SJSA1 (cell line): ENCODE results near the gene LNPEP. TPM values are rescaled to one million over a fixed set of nuclear protein-coding genes. Genes with fewer than 3 reads are reported as not detected.
A peak's percentile ranks its signal among the peaks of the same experiment; 100 is the strongest.

Source experiments
- DNase-seq, 2 experiments: peaks; one replicate each; pipeline ENCODE4 v3.0.0-alpha.2; 2015 to 2020; ENCODE audit warnings: low spot score in 2 of 2, low read depth in 1 of 2
- H3K27ac ChIP-seq: fragments of 250-450 bp; sonication (Bioruptor Pico); 2 replicates; pipeline ENCODE4 v1.5.1; 2020; ENCODE audit warnings: mild to moderate bottlenecking, moderate library complexity
- H3K27me3 ChIP-seq: fragments of 250-450 bp; sonication (Bioruptor Pico); replicated peaks from 2 replicates; pipeline ENCODE4 v1.5.1; 2020; ENCODE audit warnings: mild to moderate bottlenecking, moderate library complexity
- H3K36me3 ChIP-seq: fragments of 250-450 bp; sonication (Bioruptor Pico); 2 replicates; pipeline ENCODE4 v1.5.1; 2020; ENCODE audit warnings: mild to moderate bottlenecking
- H3K4me1 ChIP-seq: fragments of 250-450 bp; sonication (Bioruptor Pico); replicated peaks from 2 replicates; pipeline ENCODE4 v1.6.1; 2021; ENCODE audit warnings: mild to moderate bottlenecking
- H3K4me3 ChIP-seq: fragments of 250-450 bp; sonication (Bioruptor Pico); 2 replicates; pipeline ENCODE4 v1.5.1; 2020; ENCODE audit warnings: mild to moderate bottlenecking
- H3K9me3 ChIP-seq: fragments of 250-450 bp; sonication (Bioruptor Pico); replicated peaks from 2 replicates; pipeline ENCODE4 v1.5.1; 2020; ENCODE audit warnings: mild to moderate bottlenecking
- total RNA-seq: library from RNA; depleted of rRNA; stranded (reverse); fragments of >200 nt; shearing (Covaris generic); gene quantifications from 2 replicates; pipeline ENCODE4 v1.2.3, GENCODE V29; 2014

The LNPEP gene
- total RNA-seq, 1 experiment from 2014 or later, result 23.7 TPM

DNA sequence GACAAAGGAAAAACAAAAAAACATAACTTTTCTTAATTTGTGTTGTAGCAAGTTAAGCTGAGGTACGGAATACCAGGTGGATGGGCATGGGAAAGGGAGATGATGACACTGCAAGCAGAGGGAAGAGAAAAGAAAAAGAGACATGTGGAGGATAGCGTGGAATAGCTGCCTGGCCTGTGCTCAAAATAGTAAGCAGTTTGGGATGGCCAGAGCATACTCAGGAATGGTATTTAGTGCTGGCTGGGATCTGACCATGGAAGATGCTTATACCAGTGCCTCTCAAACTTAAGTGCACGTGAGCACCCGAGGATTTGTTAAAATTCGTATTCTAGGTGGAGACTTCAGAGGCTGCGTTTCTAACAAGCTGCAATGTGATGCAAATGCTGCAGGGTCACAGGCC, 41.3 kb downstream of the LNPEP start:
- no peaks in the 10 kb centered on the region for H3K27me3 ChIP-seq
- no peak overlapping the region for H3K27ac ChIP-seq
- no peaks in the 10 kb centered on the region for H3K9me3 ChIP-seq
- peaks cover 17% of the 10 kb centered on the region for H3K4me1 ChIP-seq
- H3K36me3 ChIP-seq, result no peaks in the 10 kb centered on the region
- no peak for DNase-seq
- H3K4me3 ChIP-seq, result no peak overlapping the region

DNA sequence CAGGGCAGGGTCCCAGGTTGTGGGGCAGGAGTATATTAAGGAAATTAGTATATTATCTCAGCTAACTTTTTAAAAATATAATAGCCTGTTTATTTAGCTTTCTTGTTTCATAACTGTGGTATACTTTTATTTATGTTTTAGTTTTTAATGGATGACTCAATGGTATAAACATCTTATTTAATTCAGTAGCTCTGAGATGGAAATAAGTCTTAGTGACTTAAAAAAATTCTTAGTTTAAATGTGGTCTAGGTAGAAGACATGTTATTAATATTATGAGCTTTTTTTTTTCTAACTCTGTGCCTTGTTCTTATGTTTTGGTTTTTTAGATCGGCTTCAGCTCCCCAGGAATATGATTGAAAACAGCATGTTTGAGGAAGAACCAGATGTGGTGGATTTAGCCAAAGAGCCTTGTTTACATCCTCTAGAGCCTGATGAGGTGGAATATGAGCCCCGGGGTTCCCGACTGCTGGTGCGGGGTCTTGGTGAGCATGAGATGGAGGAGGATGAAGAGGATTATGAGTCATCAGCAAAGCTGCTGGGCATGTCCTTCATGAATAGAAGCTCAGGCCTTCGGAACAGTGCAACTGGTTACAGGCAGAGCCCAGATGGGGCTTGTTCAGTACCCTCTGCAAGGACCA, 43.1 kb downstream of the LNPEP start:
- H3K27ac ChIP-seq, result no peak overlapping the region
- H3K27me3 ChIP-seq, result no peaks in the 10 kb centered on the region
- H3K4me3 ChIP-seq, result no peak overlapping the region
- no peaks in the 10 kb centered on the region for H3K36me3 ChIP-seq
- H3K9me3 ChIP-seq, result no peaks in the 10 kb centered on the region
- peak; percentile 50 to 60 for DNase-seq
- peaks cover 17% of the 10 kb centered on the region for H3K4me1 ChIP-seq

DNA sequence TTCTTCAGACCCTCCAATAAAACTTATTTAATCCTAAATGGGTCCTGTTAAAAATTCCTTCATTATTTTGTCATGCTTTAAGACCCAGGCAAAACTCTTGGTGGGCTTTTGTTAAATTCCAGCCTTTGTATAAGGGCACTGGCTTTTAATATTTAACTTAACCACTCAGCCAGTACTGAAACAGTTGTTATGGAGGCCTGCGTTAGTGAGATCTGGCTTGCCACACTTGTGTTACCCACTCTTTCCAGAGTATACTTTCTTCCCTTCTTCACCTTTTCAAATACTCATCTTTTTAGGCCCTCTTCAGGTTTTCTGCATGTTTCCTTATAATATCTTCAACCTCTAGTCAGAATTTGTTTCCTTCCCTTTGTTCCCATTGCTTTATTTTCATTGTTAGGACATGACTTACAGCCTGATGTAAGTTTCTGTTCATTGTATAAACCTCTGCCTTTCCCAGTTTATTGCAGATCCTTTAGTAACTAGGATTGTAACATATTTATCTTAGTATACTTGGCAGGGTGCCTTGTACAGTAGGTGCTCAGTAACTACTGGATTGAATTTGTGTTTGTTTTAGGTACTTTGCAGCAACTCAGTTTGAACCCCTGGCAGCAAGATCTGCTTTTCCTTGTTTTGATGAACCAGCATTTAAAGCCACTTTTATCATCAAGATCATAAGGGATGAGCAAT, 48.8 kb downstream of the LNPEP start:
- no peak for DNase-seq
- H3K9me3 ChIP-seq, result no peaks in the 10 kb centered on the region
- no peak overlapping the region for H3K4me3 ChIP-seq
- H3K27ac ChIP-seq, result 0 out of 2 replicates have a peak overlapping the region, but pooled peaks have one; percentile 1
- peaks cover 4% of the 10 kb centered on the region for H3K36me3 ChIP-seq
- no peaks in the 10 kb centered on the region for H3K27me3 ChIP-seq
- H3K4me1 ChIP-seq, result peaks cover 5% of the 10 kb centered on the region

DNA sequence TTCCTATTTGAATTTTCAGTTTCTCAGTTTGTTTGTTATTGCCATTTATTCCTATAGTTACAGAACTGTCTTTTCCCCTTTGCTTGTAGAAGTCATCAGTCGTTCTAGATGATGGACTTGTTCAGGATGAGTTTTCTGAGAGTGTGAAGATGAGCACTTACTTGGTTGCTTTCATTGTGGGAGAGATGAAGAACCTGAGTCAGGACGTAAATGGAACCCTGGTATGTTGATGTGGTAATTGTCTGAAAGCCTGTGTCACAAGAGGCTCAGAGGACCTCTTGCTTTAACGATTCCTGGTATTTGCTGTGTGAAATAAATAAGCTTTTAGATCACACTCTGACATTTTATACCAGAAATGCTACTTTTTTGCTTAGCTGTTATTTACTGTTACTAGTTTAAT, 50.6 kb downstream of the LNPEP start:
- H3K9me3 ChIP-seq, result no peaks in the 10 kb centered on the region
- peaks cover 12% of the 10 kb centered on the region for H3K36me3 ChIP-seq
- H3K4me1 ChIP-seq, result no peaks in the 10 kb centered on the region
- H3K27ac ChIP-seq, result no peak overlapping the region
- DNase-seq, result no peak
- H3K27me3 ChIP-seq, result no peaks in the 10 kb centered on the region
- H3K4me3 ChIP-seq, result no peak overlapping the region

DNA sequence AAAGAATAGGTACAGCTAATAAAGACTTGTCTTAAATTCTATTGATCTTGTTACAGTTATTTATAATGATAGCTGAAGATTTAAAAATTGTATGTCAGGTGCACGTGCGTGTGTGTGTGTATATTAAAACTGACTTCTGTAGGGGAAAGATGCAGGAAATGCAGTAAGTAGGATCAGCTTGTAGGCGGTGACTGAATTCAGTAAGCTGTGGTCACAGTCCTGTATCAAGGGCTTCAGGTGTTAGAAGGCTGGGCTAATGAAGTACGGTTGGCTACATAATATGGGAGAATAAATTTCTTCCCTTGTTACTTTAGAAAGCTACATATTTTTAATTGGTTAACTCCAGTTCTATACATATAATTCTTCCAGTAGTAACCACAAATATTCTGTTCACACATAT, 54.2 kb downstream of the LNPEP start:
- Histone ChIP-seq H3K4me3 (no peak overlapping the region), H3K27me3 (no peaks in the 10 kb centered on the region), H3K27ac (no peak overlapping the region), H3K36me3 (peaks cover 12% of the 10 kb centered on the region), H3K4me1 (no peaks in the 10 kb centered on the region), H3K9me3 (no peaks in the 10 kb centered on the region)
- DNase-seq, result no peak

DNA sequence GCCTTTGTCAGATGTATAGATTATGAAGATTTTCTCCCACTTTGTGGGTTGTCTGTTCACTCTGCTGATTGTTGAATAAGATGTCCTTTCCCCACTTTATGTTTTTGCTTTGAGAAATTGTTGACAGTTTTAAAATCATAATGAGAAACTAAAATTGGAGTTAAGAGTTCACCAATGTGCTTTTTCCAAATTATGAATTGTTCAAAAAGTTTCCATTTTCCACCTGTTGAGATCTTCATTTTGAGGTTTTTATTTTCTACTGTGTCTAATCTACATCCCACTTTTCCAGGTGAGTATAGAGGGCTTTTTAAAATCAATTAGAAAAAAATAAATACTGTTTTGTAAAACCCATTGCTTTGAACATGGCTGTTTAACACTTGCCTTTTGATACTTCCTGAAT, 55.8 kb downstream of the LNPEP start:
- no peaks in the 10 kb centered on the region for H3K4me1 ChIP-seq
- no peaks in the 10 kb centered on the region for H3K27me3 ChIP-seq
- H3K27ac ChIP-seq, result no peak overlapping the region
- no peak for DNase-seq
- H3K9me3 ChIP-seq, result no peaks in the 10 kb centered on the region
- no peak overlapping the region for H3K4me3 ChIP-seq
- peaks cover 8% of the 10 kb centered on the region for H3K36me3 ChIP-seq

DNA sequence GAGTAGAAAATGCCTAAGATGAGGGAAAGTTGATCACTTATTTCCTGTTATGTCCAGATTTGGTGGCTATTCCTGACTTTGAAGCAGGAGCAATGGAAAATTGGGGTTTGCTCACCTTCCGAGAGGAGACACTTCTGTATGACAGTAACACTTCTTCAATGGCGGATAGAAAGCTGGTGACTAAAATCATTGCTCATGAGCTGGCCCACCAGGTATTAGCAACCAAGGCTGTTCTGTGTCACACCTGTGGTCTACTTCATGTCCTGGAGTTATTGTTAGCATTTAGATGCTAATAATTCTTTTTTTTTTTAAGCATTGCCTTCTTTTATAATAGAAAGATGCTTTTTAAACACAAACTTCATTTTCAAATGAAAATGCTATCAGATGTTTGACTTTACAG, 57.9 kb downstream of the LNPEP start:
- H3K9me3 ChIP-seq, result no peaks in the 10 kb centered on the region
- no peaks in the 10 kb centered on the region for H3K4me1 ChIP-seq
- DNase-seq, result no peak
- no peak overlapping the region for H3K27ac ChIP-seq
- no peak overlapping the region for H3K4me3 ChIP-seq
- H3K36me3 ChIP-seq, result peaks cover 13% of the 10 kb centered on the region
- H3K27me3 ChIP-seq, result no peaks in the 10 kb centered on the region

DNA sequence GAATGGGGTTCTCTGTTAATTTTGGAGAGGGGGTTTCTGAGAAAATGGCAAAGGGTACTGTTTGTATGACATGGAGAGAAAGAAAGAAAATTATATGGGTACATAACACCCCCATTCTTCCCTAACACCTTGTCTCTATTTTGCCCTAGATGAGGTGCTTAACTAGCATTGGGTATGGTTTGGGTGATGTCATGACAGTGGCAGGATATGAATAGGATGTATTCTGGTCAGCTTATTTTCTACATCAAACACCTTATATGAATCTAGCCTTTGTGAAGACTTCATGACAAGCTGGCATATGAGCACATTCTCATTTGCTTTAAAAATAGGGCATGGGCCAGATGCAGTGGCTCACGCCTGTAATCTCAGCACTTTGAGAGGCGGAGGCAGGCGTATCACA, 58.6 kb downstream of the LNPEP start:
- Histone ChIP-seq H3K4me1 (no peaks in the 10 kb centered on the region), H3K4me3 (no peak overlapping the region), H3K9me3 (no peaks in the 10 kb centered on the region), H3K36me3 (peaks cover 16% of the 10 kb centered on the region), H3K27ac (no peak overlapping the region), H3K27me3 (no peaks in the 10 kb centered on the region)
- DNase-seq, result no peak

DNA sequence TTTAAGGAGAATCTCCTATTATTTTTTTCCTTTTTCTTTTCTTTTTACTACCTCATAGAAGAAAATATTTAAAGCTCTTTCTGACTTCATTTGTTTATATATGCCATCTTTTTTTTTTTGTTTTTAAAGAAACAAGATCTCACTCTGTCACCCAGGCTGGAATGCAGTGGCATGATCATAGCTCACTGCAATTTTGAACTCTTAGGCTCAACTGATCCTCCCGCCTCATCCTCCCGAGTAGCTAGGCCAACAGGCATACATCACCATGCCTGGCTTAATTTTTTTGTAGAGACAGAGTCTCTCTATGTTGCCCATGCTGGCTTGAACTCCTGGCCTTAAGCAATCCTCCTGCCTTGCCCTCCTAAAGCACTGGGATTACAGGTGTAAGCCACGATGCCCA, 59.5 kb downstream of the LNPEP start:
- Histone ChIP-seq H3K4me1 (no peaks in the 10 kb centered on the region), H3K36me3 (peaks cover 12% of the 10 kb centered on the region), H3K27me3 (no peaks in the 10 kb centered on the region), H3K4me3 (no peak overlapping the region), H3K9me3 (no peaks in the 10 kb centered on the region), H3K27ac (no peak overlapping the region)
- no peak for DNase-seq

DNA sequence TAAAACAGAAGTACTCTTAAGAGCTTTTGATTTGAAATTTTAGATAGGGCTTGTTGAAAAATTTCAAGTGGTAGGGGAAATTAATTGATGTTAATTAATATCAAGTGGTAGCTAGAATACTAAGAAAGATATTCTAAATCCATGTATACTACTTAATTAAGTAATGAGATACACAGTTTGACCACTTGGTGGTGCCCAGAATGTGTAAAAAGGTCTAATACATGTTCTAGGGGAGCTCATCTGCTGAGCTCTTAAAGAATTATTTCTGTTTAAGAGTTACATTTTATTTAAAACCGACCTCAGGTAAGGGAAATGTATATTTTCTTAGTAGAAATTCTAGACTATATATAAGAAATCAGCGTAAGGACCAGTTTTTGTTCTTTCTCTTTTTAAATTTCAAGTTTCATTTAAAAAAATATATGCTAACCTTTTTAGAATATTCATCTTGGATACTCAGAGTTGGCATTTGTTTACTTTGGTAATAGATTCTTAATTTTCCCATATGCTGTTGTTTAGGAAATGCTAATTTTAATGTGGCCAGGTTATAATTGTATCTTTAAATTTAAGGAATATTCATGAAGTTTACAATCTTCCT, 61.5 kb downstream of the LNPEP start:
- H3K9me3 ChIP-seq, result no peaks in the 10 kb centered on the region
- peak in 1 of 2 experiments; percentile 38 for DNase-seq
- H3K27me3 ChIP-seq, result no peaks in the 10 kb centered on the region
- no peaks in the 10 kb centered on the region for H3K4me1 ChIP-seq
- no peak overlapping the region for H3K4me3 ChIP-seq
- H3K36me3 ChIP-seq, result peaks cover 8% of the 10 kb centered on the region
- no peak overlapping the region for H3K27ac ChIP-seq

DNA sequence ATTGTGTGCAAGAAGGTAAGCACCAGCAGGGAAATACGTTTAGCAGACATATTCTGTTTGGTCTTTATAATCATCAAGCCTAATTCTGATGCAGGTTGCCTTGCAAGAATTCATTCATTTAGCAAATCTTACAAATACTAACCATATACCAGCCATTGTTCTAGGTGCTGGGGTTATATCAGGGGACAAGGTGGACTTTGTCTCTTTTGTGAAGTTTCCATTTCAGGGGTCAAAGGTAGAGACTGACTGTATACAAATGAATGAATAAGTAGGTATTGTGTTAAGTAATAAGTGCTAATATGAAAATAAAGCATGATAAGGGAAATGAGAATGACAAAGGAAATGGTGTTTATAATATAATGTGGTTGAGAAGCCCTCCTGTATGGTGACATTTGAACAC, 64.0 kb downstream of the LNPEP start:
- Histone ChIP-seq H3K9me3 (no peaks in the 10 kb centered on the region), H3K4me3 (no peak overlapping the region), H3K27ac (no peak overlapping the region), H3K4me1 (peaks cover 10% of the 10 kb centered on the region; the same call in 1 of the 2 replicates), H3K27me3 (no peaks in the 10 kb centered on the region), H3K36me3 (peaks cover 8% of the 10 kb centered on the region)
- DNase-seq, result no peak

DNA sequence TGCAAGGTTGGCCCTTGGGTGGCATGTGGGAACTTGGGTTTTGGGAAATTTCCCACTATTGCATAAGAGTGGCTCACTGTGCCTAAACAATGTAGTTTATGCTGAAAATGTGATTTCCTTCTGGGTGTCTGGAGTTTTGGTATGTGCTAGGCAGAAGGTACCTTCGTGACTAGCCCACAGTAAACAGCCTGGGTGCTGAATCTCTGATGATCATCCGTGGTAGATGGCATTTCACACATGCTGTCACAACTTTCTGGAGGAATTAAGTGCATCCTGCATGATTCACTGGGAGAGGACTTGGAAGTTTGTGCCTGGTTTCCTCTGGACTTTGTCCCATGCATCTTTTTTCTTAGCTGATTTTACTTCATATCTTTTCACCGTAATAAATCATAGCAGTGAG, 64.5 kb downstream of the LNPEP start:
- Histone ChIP-seq H3K27me3 (no peaks in the 10 kb centered on the region), H3K9me3 (no peaks in the 10 kb centered on the region), H3K27ac (no peak overlapping the region), H3K4me1 (peaks cover 10% of the 10 kb centered on the region; the same call in 1 of the 2 replicates), H3K4me3 (no peak overlapping the region), H3K36me3 (peaks cover 8% of the 10 kb centered on the region)
- no peak for DNase-seq

DNA sequence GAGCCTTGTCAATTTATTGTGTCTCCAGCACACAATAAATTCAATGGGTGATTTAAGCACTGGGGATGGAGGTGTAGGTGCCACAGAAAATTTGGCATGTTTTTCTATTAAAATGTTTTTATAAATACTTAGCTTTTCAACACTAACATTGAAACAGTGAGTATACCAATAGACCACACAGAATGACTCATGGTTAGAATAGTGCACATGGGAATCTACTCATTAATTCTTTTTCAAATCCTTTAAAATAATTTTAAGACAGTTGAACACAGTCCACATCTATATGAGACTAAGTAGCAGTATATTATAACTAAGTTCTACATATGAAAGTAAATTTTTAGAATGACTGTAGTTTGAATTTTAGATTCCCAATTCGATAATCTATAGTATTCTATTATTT, 67.1 kb downstream of the LNPEP start:
- peaks cover 8% of the 10 kb centered on the region for H3K36me3 ChIP-seq
- peaks cover 10% of the 10 kb centered on the region; the same call in 1 of the 2 replicates for H3K4me1 ChIP-seq
- H3K9me3 ChIP-seq, result no peaks in the 10 kb centered on the region
- H3K4me3 ChIP-seq, result no peak overlapping the region
- DNase-seq, result no peak
- no peaks in the 10 kb centered on the region for H3K27me3 ChIP-seq
- no peak overlapping the region for H3K27ac ChIP-seq

DNA sequence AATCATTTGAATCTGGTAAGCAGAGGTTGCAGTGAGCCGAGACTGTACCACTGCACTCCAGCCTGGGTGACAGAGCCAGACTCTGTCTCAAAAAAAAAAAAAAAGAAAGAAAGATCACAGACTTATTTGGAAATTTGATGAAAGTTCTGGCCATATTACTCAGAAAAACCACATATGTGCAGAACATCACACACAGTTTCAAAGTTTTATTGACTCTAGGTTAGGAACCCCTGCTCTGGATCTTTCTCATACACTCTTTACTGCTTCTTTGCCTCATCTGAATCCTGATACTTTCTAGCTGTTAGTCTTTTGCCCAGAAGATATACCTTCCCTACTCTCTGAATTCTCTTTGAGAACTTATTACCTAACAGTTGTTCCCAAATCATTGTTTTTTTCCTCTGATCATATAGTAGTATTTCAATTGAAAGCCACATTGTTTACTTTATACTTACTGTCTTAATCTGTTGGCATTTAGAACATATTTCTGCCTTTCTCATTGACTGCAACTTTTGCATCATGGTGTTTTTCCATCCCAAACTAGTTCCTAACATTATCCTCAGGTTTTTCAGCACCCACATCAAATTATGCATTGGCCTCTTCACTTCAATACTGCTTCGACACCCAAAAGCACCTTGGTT, 68.7 kb downstream of the LNPEP start:
- H3K27me3 ChIP-seq, result no peaks in the 10 kb centered on the region
- H3K4me1 ChIP-seq, result peaks cover 10% of the 10 kb centered on the region; the same call in 1 of the 2 replicates
- H3K27ac ChIP-seq, result no peak overlapping the region
- H3K9me3 ChIP-seq, result no peaks in the 10 kb centered on the region
- peaks cover 2% of the 10 kb centered on the region; the same call in 1 of the 2 replicates for H3K36me3 ChIP-seq
- no peak for DNase-seq
- no peak overlapping the region for H3K4me3 ChIP-seq
